ENCODE results near the gene GLRA3. TPM values are rescaled to one million over a fixed set of nuclear protein-coding genes. Genes with fewer than 3 reads are reported as not detected.

GLRA3 gene
- total and polyA plus RNA-seq, 2 of the 8 experiments (the other 6 are each of a cell fraction or from before 2014, with no cell fraction given) = 0.02 TPM; not detected in 1

- Histone ChIP-seq H3K18ac (ENCODE audit: extremely low read depth, low read length) (no peak overlapping the region), H2AFZ (ENCODE audit: low read length) (no peak overlapping the region), H3K79me1 (ENCODE audit: low read depth, low read length) (no peaks in the 10 kb centered on the region), H4K20me1 (replicated peaks in 1 of 2; ENCODE audit: control insufficient read depth in 1 of 2, insufficient read depth in 2 of 2, low read length in 2 of 2) (no peaks in the 10 kb centered on the region), H4K8ac (ENCODE audit: extremely low read depth, insufficient read depth, low read length) (no peak overlapping the region), H4K5ac (ENCODE audit: insufficient read length, low read depth, low read length) (no peak overlapping the region), H3K56ac (replicated peaks; ENCODE audit: insufficient read length, low read depth, low read length) (no peak overlapping the region), H3K23me2 (ENCODE audit: low read depth, low read length) (no peaks in the 10 kb centered on the region), H2BK15ac (ENCODE audit: low read length) (no peak overlapping the region), H3K23ac (ENCODE audit: insufficient read length) (no peak overlapping the region), H2BK12ac (ENCODE audit: low read depth, low read length) (no peak overlapping the region), H2BK120ac (replicated peaks; ENCODE audit: low read depth, low read length) (no peak overlapping the region), H3K9ac (replicated peaks in 1 of 4; ENCODE audit: extremely low read depth in 1 of 4, low read depth in 3 of 4, low read length in 3 of 4) (no peak overlapping the region), H3K36me3 (ENCODE audit: control insufficient read depth in 2 of 4, insufficient read depth in 4 of 4, low read length in 3 of 4) (no peaks in the 10 kb centered on the region), H3K27ac (ENCODE audit: low read depth, low read length) (no peak overlapping the region), H4K91ac (replicated peaks; ENCODE audit: insufficient read length, low read length) (no peak overlapping the region), H3K4me2 (ENCODE audit: insufficient read depth in 1 of 2, low read depth in 2 of 2, low read length in 2 of 2) (no peak overlapping the region), H3K4me3 (ENCODE audit: extremely low read depth in 1 of 4, insufficient read depth in 2 of 4, low read depth in 3 of 4, low read length in 4 of 4) (no peak overlapping the region), H2AK5ac (ENCODE audit: low read depth, low read length) (no peak overlapping the region), H3K79me2 (ENCODE audit: control insufficient read depth in 1 of 2, insufficient read depth in 2 of 2, low read length in 2 of 2) (no peaks in the 10 kb centered on the region), H3K9me3 (ENCODE audit: insufficient read depth in 2 of 2, low read depth in 1 of 2, low read length in 1 of 2) (no peaks in the 10 kb centered on the region), H3K27me3 (replicated peaks in 1 of 4; ENCODE audit: control insufficient read depth in 3 of 4, extremely low read depth in 1 of 4, insufficient read depth in 3 of 4, low read length in 3 of 4) (no peaks in the 10 kb centered on the region), H2BK20ac (ENCODE audit: low read length) (no peak overlapping the region), H3K4me1 (replicated peaks in 1 of 4; ENCODE audit: control insufficient read depth in 3 of 4, insufficient read depth in 4 of 4, low read length in 3 of 4) (peaks cover 0 to 4% (median 2%) of the 10 kb centered on the region in 4 experiments; a peak in 1 of 7 replicates), H2BK5ac (ENCODE audit: low read depth, low read length) (no peak overlapping the region), H3K14ac (ENCODE audit: insufficient read length) (no peak overlapping the region), H3K4ac (replicated peaks; ENCODE audit: insufficient read length, low read depth, low read length) (no peak overlapping the region)
- POLR2A ChIA-PET (ENCODE audit: partially characterized antibody) = no interaction called here
- TF ChIP-seq MAX (IDR thresholded peaks at IDR 0.05) = no peak
- TF ChIP-seq CTCF (IDR thresholded peaks at IDR 0.05; ENCODE audit: control extremely low read depth in 1 of 3, insufficient read depth in 1 of 3, low read depth in 1 of 3, low read length in 3 of 3) = no peak
- no peak for TF ChIP-seq CBX8 (IDR thresholded peaks at IDR 0.05; ENCODE audit: borderline replicate concordance, low read depth, low read length)
- CTCF ChIA-PET (ENCODE audit: partially characterized antibody) = no interaction called here
- FAIRE-seq (no peak), DNase-seq (ENCODE audit: low read depth in 1 of 2, low spot score in 2 of 2) (no peak)
- 85% methylated on average over 3 of the region's 3 CpGs; no CpG with 5 or more reads in 1 of the 2 experiments for WGBS, 2 experiments (ENCODE audit: extremely low coverage in 1 of 2, insufficient coverage in 1 of 2, insufficient read length in 1 of 2, insufficient replicate concordance in 2 of 2, low coverage in 1 of 2, low lambda C conversion rate in 2 of 2, missing lambda C conversion rate in 1 of 2)
Observed at GRCh38 chr4:174709526-174709925, 119.5 kb downstream of the GLRA3 start.

All from H1 (cell line).